Measurements from ENCODE around the gene MTHFS.
"Not testable (repeated sequence)": the region's sequence is repeated elsewhere in the genome, so short reads cannot be mapped to it uniquely, and the experiment has no call there.

Gene MTHFS

GRCh38 chr15:79915776-79916501 lies 19.1 kb upstream of the MTHFS start:
- not testable (repeated sequence) for DNase-seq

- DNase-seq = no peak
Measured at GRCh38 chr15:79914728-79915127, 17.9 kb upstream of the MTHFS start.

GRCh38 chr15:79909556-79910335 lies 12.9 kb upstream of the MTHFS start:
- DNase-seq = not testable (repeated sequence)

GRCh38 chr15:79904271-79904670 lies 7.5 kb upstream of the MTHFS start:
- no peak for DNase-seq

- no peak for DNase-seq
Measured at GRCh38 chr15:79903626-79904025, 6.8 kb upstream of the MTHFS start.

GRCh38 chr15:79903144-79903543 lies 6.3 kb upstream of the MTHFS start:
- no peak for DNase-seq

- DNase-seq = no peak
Measured at GRCh38 chr15:79901958-79902357, 5.1 kb upstream of the MTHFS start.

- not testable (repeated sequence) for DNase-seq
Measured at GRCh38 chr15:79900818-79901378, 4.1 kb upstream of the MTHFS start.

GRCh38 chr15:79900087-79900486 lies 3.3 kb upstream of the MTHFS start:
- no peak for DNase-seq

GRCh38 chr15:79898786-79899185 lies 2.0 kb upstream of the MTHFS start:
- not testable (repeated sequence) for DNase-seq

- no peak for DNase-seq
Measured at GRCh38 chr15:79898369-79898768, 1.6 kb upstream of the MTHFS start.

GRCh38 chr15:79897701-79898113 lies 893 bp upstream of the MTHFS start:
- DNase-seq = no peak

GRCh38 chr15:79897380-79897678 lies 515 bp upstream of the MTHFS start:
- no peak for DNase-seq

GRCh38 chr15:79896131-79896633 lies 632 bp downstream of the MTHFS start:
- no peak for DNase-seq

GRCh38 chr15:79887054-79887930 lies 9.5 kb downstream of the MTHFS start:
- DNase-seq = no peak

- DNase-seq = no peak
Measured at GRCh38 chr15:79886124-79886523, 10.7 kb downstream of the MTHFS start.

- DNase-seq = no peak
Measured at GRCh38 chr15:79884204-79884596, 12.6 kb downstream of the MTHFS start.

GRCh38 chr15:79883579-79884203 lies 13.1 kb downstream of the MTHFS start:
- DNase-seq = no peak

GRCh38 chr15:79881668-79882067 lies 15.1 kb downstream of the MTHFS start:
- DNase-seq = no peak

- DNase-seq = no peak
Measured at GRCh38 chr15:79881254-79881653, 15.6 kb downstream of the MTHFS start.

- no peak for DNase-seq
Measured at GRCh38 chr15:79878078-79878705, 18.6 kb downstream of the MTHFS start.

- no peak for DNase-seq
Measured at GRCh38 chr15:79875213-79875612, 21.6 kb downstream of the MTHFS start.
